Lower lobe of right lung (tissue), 2 donors: ENCODE results near the gene SH3PXD2A. TPM values are rescaled to one million over a fixed set of nuclear protein-coding genes. Genes with fewer than 3 reads are reported as not detected.
A peak's percentile ranks its signal among the peaks of the same experiment; 100 is the strongest.

Source experiments
- ATAC-seq, 2 donors: fragments of 200-7000 bp; cut with Tn5 transposase; one replicate each; pipeline ENCODE4 v1.9.1; 2020 to 2022; ENCODE audit warnings: mild to moderate bottlenecking in 2 of 2, moderate library complexity in 2 of 2
- DNase-seq: peaks from one replicate; pipeline ENCODE4 v3.0.0-alpha.2; 2020
- H3K27ac ChIP-seq: fragments of 200-600 bp; one replicate; pipeline ENCODE4 v1.8.0; 2022
- H3K27me3 ChIP-seq: fragments of 200-600 bp; one replicate; pipeline ENCODE4 v1.8.0; 2022; ENCODE audit warnings: low read depth
- H3K36me3 ChIP-seq: fragments of 200-600 bp; one replicate; pipeline ENCODE4 v1.8.0; 2022; ENCODE audit warnings: mild to moderate bottlenecking
- H3K4me1 ChIP-seq: fragments of 200-600 bp; one replicate; pipeline ENCODE4 v1.8.0; 2022
- H3K4me3 ChIP-seq: fragments of 200-600 bp; one replicate; pipeline ENCODE4 v1.8.0; 2022; ENCODE audit warnings: mild to moderate bottlenecking
- H3K9me3 ChIP-seq: fragments of 200-600 bp; one replicate; pipeline ENCODE4 v1.8.0; 2022
- CTCF ChIP-seq: fragments of 200-600 bp; IDR thresholded peaks from one replicate; pipeline ENCODE4 v1.8.0; 2022; ENCODE audit warnings: antibody characterized with exemption, mild to moderate bottlenecking
- intact Hi-C: fragments of 100-400 bp; cut with DNase I; formaldehyde crosslinking; loops from one replicate; pipeline ENCODE4 v1.11.0; 2022
- total RNA-seq: library from RNA; stranded (reverse); fragmentation: NEBNext Ultra II Directional; extraction: Animal tissue kit (Norgen Biotek cat#: 25700); gene quantifications from one replicate; pipeline ENCODE4 v1.2.1, GENCODE V29; 2021
- donor health status: DM: no; HTN: yes; CAD: no; lungs with severe emphysema.

The SH3PXD2A gene
- total RNA-seq, 1 donor from 2014 or later, result 34.8 TPM

- Histone ChIP-seq H3K9me3 (no peaks in the 10 kb centered on the region), H3K27ac (no peak overlapping the region), H3K4me1 (peaks cover 14% of the 10 kb centered on the region), H3K4me3 (peak overlapping the region; percentile 44), H3K36me3 (no peaks in the 10 kb centered on the region), H3K27me3 (peaks cover 14% of the 10 kb centered on the region)
- no peak for ATAC-seq
- intact Hi-C loops, result no loop called here
- no peak for DNase-seq
- TF ChIP-seq CTCF, result no peak
Observed at GRCh38 chr10:103555325-103555649, 300.1 kb downstream of the SH3PXD2A start.

GRCh38 chr10:103554488-103555324, 300.7 kb downstream of the SH3PXD2A start:
- intact Hi-C loops, result no loop called here
- H3K27me3 ChIP-seq, result peaks cover 14% of the 10 kb centered on the region
- TF ChIP-seq CTCF, result no peak
- DNase-seq (peak; percentile 59), ATAC-seq (peak; percentile 30 to 48)
- peak overlapping the region; percentile 44 for H3K4me3 ChIP-seq
- H3K9me3 ChIP-seq, result no peaks in the 10 kb centered on the region
- no peak overlapping the region for H3K27ac ChIP-seq
- H3K4me1 ChIP-seq, result peaks cover 14% of the 10 kb centered on the region
- H3K36me3 ChIP-seq, result no peaks in the 10 kb centered on the region

GRCh38 chr10:103553743-103554487, 301.5 kb downstream of the SH3PXD2A start:
- no peak overlapping the region for H3K4me3 ChIP-seq
- no peak for ATAC-seq
- H3K36me3 ChIP-seq, result no peaks in the 10 kb centered on the region
- H3K27ac ChIP-seq, result no peak overlapping the region
- no peak for TF ChIP-seq CTCF
- H3K27me3 ChIP-seq, result peaks cover 14% of the 10 kb centered on the region
- H3K4me1 ChIP-seq, result peaks cover 14% of the 10 kb centered on the region
- intact Hi-C loops, result no loop called here
- H3K9me3 ChIP-seq, result no peaks in the 10 kb centered on the region
- no peak for DNase-seq

- no peak for ATAC-seq
- TF ChIP-seq CTCF, result no peak
- no peaks in the 10 kb centered on the region for H3K9me3 ChIP-seq
- H3K4me3 ChIP-seq, result no peak overlapping the region
- no peak overlapping the region for H3K27ac ChIP-seq
- H3K27me3 ChIP-seq, result peaks cover 14% of the 10 kb centered on the region
- peaks cover 14% of the 10 kb centered on the region for H3K4me1 ChIP-seq
- intact Hi-C loops, result no loop called here
- DNase-seq, result no peak
- no peaks in the 10 kb centered on the region for H3K36me3 ChIP-seq
Observed at GRCh38 chr10:103552856-103553742, 302.3 kb downstream of the SH3PXD2A start.
